Measurements from ENCODE around the gene KRT81.

DNA sequence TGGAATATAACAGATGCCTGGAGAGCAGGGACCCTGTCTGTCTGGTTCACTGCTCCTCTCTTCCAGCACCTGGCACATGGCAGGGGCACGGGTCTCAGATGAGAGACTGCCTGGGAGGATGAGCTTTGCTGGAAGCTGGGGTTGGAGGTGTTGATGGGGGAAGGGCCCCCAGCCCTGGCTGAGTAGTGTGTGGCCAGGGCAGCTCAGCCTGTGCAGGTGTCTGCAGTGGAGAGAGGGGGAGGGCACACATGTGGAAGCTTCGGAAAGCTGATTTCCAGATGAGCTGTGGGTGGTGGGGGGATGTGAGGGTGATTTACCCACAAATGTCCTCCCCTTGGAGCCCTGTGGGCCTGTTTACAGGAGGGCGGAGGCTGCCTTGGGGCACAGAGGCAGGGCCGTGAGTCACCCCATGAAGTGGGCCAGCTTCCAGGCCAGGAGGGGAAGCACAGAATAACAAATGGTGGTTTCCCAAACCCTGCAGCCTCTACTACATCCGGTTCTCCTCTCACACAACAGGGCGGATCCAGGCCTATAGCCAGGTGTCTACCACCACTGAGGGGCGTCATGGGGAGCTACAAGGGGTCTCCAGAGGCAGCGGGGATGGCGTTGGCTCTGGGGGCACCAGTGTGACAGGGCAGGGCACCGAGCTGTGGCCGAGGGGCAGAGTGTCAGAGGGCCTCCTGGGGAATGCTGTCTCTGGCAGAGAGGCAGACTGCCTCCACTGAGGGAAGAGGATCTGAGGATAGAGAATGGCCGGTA lies 47.3 kb downstream of the KRT81 start:
- TF ChIP-seq, protein P1, sequence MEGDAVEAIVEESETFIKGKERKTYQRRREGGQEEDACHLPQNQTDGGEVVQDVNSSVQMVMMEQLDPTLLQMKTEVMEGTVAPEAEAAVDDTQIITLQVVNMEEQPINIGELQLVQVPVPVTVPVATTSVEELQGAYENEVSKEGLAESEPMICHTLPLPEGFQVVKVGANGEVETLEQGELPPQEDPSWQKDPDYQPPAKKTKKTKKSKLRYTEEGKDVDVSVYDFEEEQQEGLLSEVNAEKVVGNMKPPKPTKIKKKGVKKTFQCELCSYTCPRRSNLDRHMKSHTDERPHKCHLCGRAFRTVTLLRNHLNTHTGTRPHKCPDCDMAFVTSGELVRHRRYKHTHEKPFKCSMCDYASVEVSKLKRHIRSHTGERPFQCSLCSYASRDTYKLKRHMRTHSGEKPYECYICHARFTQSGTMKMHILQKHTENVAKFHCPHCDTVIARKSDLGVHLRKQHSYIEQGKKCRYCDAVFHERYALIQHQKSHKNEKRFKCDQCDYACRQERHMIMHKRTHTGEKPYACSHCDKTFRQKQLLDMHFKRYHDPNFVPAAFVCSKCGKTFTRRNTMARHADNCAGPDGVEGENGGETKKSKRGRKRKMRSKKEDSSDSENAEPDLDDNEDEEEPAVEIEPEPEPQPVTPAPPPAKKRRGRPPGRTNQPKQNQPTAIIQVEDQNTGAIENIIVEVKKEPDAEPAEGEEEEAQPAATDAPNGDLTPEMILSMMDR (IDR thresholded peaks at IDR 0.05 in 8 of 11, conservative IDR thresholded peaks at IDR 0.05 in 3 of 11): no peak
- peak; percentile 22 to 48 (median 48) for TF ChIP-seq POLR2AphosphoS5 (IDR thresholded peaks at IDR 0.05)

All from spleen (tissue), 7 donors.